COLO668 (cell line): Measurements from ENCODE around the gene HCAR1.
"Not testable (repeated sequence)": the region's sequence is repeated elsewhere in the genome, so short reads cannot be mapped to it uniquely, and the experiment has no call there.

Experiments
- DNase-seq: peaks from one replicate; lab custom pipeline; 2025; ENCODE audit not compliant: unreplicated experiment; lab: John Stamatoyannopoulos, UW

HCAR1 gene, protein sequence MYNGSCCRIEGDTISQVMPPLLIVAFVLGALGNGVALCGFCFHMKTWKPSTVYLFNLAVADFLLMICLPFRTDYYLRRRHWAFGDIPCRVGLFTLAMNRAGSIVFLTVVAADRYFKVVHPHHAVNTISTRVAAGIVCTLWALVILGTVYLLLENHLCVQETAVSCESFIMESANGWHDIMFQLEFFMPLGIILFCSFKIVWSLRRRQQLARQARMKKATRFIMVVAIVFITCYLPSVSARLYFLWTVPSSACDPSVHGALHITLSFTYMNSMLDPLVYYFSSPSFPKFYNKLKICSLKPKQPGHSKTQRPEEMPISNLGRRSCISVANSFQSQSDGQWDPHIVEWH

DNA sequence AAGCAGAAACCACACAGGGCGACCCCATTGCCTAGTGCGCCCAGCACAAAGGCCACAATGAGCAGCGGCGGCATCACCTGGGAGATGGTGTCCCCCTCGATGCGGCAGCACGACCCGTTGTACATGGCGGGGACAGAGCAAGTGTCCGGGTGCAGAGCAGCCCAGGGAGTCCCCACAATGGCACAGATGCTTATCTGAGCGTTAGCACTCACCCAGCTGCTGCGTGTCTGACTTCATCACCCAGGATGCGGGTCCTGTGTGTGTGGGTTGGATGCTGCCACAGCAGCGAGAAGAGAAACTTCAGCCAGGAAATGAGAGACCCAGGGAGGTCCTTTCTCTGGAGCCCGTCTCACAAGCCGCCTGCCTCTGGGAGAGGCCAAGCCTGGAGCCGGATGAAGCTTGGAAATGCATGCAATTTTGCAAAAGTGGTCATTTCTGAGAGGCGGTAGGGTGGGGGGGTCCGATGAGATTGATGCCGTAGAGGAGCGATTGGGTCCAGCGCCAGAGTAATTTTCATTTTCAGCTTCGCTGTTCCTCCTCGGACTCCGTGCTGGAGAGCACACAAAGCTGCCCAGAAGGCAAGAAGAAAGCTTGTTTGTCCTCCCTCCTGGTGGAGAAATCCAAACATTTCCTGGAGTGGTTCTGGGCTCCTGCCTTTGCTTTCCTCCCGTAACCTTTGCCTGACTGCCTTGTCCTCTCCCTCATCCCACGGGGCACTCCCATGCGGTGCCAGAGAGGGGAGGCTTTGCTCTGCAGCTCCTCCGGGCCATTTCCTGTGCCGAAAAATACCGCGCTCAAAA, at the start of gene HCAR1:
HCAR1 (minus strand) TSS at position 630 of the 800 bp plus-strand sequence; CDS start at position 125, 505 bp downstream.
- peak; percentile 51 for DNase-seq

DNA sequence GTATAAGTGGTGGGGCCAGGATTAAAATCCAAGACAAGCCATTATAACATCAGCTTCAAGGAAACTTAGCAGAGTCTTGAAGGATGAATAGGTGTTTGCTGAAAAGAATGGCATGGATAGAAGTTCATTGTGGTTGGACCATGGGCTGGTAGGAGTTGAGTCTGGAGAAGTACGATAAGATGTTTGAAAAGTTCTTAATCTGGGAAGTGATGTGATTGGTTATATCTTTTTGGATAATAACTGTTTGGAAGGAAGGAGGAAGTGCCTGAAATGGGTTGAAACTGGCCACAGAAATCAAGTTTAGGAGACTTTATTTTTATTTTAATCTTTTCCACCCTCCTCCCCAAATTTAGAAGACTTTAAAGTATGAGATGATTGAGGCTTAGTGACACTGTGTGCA, 26.9 kb upstream of the HCAR1 start:
- no peak for DNase-seq

DNA sequence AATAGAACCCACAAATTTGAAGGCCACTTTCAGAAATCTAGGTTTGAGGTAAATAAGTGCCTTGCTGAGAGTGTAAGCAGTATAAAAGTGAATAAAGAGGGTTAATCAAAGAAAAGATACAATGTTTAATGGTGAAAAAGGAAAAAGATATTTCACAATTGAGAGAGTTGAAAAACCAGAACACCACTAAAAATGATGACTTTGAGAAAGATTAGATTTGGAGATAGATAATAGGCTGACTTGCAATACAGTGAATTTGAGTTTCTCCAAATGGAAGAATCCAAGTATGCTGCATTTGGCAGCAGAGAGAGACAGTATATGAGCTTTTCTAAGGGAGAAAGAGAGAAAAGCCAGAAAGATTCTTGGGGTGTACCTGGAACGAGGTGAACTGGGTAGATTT, 24.1 kb upstream of the HCAR1 start:
- DNase-seq = no peak

DNA sequence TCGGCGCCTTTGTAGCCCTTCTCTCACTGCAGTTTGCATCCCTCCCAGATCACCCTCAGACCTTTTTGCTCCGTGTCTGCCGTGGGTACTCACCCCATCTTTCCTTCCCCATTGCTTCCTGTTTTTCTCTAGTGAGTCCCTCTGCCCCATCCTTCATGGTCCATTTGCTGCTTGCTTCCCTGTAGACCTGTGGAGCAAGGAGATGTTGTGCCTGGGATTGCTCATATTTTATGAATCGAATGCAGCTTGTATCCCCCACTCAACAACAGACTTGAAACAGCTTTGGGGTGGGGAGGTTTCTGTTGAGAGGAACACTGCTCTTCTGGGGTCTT, 22.6 kb upstream of the HCAR1 start:
- DNase-seq = no peak

DNA sequence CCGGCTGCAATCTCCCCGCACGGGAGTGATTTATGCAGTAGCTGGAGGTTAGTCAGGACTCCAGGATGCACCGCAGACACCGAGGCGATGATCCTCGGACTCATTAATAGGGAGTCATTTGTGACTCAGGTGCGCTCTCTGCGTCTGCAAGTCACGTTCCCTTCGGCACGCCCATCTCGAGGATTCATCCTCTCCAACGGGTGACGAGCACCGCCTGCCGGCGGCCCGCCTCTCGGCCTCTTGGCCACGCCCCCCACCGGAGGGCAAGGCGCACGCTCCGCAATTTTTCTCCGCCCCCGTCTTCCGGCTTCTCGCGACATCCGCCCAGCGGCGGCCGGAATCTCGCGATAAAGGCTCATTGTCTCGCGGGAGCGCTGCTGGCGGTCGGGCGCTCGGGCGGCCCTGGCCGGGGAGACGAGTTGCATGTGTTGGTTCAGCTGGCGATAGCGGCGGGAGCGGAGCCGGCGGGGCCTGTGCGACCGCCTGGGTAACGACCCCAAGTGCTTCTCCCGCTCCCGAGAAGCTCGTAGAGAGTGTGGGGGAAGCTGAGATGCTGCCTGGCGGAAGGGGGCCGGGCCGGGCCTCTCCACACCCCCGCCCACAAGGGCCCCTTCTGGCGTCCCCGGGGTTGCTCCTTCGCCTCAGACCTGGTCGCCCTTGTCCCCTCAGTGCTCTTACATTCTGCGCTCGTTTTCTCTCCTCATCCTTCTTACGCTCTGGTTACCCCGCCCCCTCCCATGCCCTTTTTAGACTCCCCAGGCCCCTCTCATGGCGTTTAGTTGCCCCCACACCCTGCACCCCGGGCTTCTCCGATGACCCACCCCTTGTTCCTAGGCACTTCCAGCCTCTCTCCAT, 22.0 kb upstream of the HCAR1 start, which contains the start of gene DENR:
DENR (plus strand) TSS at position 361 of the 855 bp plus-strand sequence. CDS start 878 bp downstream, outside the sequence.
- peak; percentile 99 for DNase-seq

DNA sequence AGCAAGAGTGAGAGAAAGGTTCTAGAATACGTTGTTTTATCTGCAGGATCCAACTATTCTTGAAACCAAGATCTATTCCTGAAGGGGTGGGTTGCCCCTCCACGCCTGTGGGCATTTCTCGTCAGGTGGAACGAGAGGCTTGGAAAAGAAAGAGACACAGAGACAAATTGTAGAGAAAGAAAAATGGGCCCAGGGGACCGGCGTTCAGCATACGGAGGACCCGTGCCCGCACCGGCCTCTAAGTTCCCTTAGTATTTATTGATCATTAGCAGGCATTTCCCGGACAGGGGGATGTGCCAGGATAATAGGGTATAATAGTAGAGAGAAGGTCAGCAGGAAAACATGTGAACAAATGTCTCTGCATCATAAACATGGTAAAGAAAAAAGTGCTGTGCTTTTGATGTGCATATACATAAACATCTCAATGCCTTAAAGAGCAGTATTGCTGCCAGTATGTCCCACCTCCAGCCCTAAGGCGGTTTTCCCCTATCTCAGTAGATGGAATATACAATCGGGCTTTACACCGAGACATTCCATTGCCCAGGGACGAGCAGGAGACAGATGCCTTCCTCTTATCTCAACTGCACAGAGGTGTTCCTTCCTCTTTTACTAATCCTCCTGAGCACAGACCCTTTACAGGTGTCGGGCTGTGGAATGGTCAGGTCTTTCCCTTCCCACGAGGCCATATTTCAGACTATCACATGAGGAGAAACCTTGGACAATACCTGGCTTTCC, 20.3 kb upstream of the HCAR1 start:
- DNase-seq = not testable (repeated sequence)

DNA sequence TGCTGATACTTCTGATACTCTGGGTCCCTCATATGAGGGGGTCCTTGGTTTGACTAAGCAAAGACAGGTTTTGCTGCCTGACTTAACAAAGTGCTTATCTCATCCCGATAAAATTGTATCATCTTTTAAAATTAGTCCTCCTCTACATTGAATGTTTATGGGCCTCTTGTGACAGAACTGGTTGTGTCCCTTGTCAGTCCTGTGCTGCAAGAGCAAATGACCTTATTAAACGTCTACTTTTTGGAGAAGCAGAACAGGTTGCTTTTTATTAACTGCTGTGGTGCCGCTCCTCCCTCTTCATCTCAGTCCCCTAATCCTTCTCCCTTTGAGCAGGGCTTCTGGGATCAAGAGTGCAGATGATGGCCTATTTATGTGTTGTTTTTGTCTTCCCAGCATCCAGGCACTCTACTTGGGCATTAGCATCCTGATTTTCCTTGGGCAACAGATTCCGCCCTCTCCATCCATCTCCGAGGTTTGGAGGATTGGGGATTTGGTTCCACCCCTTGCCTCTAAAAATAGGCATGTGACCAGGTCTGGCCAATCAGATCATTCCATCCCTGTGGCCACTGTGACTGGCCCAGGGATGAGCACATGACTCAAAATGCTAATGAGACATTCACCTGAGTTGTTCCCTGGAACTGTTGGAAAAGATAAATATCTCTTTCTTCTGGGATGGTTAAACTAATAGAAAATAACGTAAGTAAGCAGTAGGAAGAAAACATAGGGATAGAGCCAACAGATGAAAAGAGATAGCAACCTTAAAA, 19.1 kb upstream of the HCAR1 start:
- no peak for DNase-seq

DNA sequence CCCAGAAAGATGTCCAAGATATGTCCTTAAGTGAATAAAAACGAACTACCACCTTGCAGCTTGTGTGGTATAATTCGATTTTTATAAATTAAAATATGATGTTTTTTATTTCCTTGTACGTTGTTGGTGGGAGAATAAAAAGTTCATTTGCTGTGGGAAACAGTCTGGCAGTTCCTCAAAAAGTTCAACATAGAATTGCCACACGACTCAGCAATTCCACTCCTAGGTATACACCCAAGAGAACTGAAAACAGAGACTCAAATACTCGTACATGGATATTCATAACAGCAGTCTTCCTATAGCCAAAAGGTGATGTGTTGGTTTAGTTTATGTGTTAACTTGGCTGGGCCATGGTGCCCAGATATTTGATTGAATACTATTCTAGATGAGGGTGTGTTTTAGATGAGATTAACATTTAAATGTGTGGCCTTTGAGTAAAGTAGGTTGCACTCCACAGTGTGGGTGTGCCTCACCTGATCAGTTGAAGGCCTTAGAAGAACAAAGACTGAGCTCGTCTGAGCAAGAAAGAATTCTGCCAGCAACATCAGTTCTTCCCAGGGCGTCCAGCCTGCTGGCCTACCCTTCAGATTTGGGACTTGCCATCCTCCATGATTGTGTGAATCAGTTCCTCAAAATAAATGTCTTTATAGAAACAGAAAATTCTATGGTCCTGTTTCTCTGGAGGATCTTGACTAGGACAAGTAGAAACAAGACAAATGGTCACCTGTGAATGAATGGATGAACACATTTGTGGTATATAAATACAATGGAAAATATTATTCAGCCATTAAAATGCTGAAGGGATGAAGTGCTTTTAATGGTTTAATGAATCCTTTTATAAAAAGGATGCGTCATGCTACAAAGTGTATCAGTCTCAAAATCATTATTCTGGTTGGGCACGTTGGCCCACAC, 16.8 kb upstream of the HCAR1 start:
- DNase-seq = no peak

DNA sequence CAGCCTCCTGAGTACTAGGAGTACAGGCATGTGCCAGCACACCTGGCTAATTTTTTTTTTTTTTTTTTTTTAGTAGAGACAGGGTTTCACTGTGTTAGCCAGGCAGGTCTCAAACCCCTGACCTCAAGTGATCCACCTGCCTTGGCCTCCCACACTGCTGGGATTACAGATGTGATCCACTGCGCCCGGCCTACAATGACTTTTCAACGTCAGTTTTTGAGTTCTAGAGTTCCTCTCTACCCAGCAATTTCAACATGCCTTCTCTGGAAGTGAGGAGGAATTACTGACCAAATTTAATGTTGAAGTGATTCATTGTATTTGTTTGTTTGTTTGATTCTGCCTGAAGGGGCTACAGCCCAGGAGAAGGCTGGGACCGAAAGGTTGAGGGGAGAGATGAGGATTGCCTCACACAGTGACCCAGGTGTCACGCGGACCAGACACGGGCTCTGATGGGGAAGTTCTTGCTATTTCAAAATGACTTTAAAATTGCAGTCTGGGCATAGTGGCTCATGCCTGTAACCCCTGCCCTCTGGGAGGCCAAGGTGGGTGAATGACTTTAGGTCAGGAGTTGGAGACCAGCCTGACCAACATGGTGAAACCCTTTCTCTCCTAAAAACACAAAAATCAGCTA, 13.4 kb upstream of the HCAR1 start:
- DNase-seq = no peak

DNA sequence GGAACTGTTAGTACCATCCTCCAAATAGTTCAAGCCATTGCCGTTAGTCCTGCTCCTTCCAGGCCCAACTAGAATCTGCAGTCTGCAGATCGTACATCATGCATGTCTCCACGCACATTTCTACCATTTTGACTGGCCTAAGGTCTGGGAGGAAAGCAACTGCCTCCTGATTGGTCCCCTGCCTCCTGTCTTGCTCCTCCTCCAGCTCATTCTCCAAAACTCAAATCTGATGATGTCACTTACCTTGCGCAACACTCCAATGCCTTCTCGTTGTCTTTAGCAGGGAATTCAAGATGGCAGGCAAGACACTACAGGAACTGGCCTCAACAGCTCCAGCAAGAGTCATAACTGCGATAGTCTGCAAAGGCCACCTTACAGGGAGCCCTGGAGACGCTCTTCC, 9.7 kb upstream of the HCAR1 start:
- no peak for DNase-seq

DNA sequence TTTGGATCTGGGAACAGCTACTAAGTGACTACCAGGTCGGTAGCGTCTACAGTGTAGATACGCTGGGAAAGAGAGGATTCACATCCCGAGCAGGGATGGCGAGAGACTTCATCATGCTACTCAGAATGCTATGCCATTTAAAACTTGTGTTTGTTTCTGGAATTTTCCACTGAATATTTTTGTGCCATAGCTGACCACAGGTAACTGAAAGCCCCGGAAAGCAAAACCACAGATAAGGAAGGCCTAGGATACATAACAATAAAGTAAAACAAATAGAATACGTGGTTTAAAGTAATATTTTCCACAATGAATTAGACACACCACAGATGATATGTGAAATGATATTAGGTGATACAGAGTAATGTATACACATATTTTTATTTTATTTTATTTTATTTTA, 7.9 kb upstream of the HCAR1 start:
- no peak for DNase-seq

DNA sequence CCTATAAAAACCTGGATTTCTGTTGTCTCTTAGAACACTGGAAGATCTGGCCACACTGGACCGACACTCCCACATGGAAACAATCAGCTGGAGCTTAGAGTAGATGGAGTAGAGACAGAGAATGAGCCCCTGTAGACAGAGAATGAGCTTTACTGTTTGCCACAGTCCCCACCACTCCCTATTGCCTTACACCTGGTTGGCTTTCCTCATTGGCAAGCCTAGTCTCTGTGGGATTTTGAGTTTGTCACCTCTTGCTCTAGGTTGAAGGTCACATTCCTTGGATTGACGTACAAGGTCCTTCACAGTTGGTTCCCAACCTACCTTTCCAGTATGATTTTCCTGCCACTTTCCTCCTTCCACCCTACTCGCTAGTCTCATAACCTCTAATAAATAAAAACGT, 2.0 kb upstream of the HCAR1 start:
- no peak for DNase-seq

DNA sequence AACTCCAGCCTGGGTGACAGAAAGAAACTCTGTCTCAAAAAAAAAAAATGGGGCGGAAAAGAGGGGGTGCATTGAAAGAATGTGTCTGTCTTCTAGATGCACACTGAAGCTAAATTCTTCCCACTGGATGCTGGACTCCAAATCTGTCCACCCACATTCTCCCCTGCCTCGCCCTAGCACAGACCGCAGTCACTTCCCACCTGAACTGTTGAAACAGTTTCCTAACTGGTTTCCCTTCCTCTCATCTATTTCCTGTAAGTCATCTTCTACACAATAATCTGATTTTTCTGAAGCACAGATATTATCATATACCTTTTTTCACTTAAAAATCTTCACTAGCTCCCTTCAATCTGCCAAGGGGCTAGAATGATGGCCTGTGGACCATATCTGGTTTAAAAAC, 1.5 kb upstream of the HCAR1 start:
- no peak for DNase-seq

DNA sequence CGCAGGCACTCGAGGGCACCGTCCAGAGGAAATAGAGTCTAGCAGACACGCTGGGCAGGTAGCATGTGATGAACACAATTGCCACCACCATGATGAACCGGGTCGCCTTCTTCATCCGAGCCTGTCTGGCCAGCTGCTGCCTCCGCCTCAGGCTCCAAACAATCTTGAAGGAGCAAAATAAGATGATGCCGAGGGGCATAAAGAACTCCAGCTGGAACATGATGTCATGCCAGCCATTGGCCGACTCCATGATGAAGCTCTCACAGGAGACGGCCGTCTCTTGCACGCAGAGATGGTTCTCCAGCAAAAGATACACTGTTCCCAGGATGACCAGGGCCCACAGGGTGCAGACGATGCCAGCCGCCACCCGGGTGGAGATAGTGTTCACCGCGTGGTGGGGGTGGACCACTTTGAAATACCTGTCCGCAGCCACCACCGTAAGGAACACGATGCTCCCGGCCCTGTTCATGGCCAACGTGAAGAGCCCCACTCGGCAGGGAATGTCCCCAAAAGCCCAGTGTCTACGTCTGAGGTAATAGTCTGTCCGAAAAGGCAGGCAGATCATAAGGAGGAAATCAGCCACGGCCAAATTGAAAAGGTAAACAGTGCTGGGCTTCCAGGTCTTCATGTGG, 945 bp downstream of the HCAR1 start:
- no peak for DNase-seq

DNA sequence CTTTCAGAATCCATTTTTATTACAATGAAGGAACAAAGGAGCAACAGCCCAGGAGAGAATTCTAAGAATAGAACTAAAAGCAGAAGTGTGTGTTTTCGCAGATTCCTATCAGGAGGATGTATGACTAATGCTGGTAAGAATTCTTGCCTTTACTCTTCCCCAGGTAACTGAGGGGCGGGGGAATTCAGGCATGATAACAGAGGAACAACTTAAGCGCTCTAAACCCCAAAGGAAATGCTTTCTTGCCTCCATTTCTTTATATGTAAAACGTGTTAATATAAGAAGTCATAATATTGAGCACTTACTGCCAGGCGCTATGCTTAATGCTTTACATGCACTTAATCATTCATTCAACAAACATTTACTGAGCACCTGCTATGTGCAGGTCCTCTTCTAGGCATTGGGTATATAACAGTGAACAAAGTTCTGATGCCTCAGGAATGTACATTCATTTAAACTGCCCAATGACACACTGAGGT, 4.5 kb downstream of the HCAR1 start:
- no peak for DNase-seq

DNA sequence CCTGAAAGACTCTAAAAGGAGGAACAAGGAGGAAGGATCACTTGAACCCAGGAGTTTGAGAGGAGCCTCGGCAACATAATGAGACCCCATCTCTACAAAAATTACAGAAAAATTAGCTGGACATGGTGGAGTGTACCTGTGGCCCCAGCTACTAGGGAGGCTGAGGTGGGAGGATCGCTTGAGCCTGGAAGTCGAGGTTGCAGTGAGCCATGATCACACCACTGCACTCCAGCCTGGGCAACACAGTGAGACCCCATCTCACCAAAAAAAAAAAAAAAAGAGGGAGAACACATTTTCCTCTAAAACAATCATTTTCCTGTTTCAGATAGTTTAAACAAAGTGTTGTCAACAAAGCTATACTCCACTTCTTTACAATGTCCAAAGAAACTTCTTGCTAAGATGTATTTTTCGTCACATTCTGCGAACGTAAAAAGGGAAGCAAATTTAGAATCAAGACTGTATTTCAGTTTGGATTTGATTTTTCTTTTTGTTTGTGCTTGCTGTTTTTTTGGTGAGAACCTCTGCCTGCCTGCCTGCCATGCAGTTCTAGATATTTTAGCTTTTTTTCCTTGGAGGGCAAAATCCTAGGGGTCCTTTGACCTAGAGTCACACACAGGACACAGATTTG, 5.1 kb downstream of the HCAR1 start:
- no peak for DNase-seq

DNA sequence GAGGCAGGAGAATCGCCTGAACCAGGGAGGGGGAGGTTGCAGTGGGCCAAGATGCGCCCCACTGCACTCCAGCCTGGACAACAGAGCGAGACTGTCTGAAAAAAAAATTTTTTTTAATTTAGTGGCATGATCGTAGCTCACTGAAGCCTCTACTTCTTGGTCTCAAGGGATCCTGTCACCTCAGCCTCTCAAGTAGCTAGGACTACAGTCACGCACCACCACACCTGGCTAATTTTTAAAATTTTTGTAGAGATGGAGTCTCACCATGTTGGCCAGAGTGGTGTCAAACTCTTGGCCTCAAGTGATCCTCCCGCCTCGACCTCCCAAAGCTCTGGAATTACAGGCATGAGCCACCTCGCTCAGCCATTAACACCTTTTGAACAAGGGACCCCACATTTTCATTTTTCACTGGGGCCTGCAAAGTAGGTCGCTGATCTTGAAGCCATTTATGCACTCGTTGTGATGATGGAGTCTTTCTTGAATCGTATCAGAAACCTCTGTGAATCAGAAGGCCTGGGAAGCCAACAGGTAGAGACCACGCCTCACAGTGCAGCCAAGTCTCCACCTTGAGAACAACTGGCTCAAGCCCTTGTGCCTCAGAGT, 5.9 kb downstream of the HCAR1 start:
- DNase-seq = no peak
